ENCODE measurements around the gene UNC13C. TPM values are rescaled to one million over a fixed set of nuclear protein-coding genes. Genes with fewer than 3 reads are reported as not detected.

The UNC13C gene
- total RNA-seq, 4 donors from 2014 or later, result 0.17 to 0.44 TPM; not detected in 2

DNA sequence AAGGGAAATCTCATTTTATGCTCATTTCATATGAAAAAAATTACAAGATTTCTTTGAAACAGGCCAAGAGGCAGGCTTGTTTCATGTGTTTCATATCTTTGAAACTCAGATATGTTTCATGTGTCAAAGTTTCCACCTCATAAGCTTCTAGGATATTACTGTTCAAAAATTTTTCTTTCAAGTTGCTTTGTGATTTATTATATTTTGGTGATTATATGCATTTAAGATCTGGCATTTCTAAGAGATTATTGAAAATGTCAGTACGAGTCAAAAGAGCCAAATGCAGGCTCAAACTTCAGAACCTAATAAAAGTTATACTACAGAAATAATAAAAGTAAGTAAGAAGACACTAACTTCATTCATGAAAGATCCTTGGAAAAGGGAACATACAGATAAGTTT lies 590.1 kb downstream of the UNC13C start:
- TF ChIP-seq, protein P1, sequence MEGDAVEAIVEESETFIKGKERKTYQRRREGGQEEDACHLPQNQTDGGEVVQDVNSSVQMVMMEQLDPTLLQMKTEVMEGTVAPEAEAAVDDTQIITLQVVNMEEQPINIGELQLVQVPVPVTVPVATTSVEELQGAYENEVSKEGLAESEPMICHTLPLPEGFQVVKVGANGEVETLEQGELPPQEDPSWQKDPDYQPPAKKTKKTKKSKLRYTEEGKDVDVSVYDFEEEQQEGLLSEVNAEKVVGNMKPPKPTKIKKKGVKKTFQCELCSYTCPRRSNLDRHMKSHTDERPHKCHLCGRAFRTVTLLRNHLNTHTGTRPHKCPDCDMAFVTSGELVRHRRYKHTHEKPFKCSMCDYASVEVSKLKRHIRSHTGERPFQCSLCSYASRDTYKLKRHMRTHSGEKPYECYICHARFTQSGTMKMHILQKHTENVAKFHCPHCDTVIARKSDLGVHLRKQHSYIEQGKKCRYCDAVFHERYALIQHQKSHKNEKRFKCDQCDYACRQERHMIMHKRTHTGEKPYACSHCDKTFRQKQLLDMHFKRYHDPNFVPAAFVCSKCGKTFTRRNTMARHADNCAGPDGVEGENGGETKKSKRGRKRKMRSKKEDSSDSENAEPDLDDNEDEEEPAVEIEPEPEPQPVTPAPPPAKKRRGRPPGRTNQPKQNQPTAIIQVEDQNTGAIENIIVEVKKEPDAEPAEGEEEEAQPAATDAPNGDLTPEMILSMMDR (IDR thresholded peaks at IDR 0.05; ENCODE audit: low read depth), result no peak

GRCh38 chr15:54571576-54571975 lies 593.3 kb downstream of the UNC13C start:
- TF ChIP-seq, protein P1 (IDR thresholded peaks at IDR 0.05; ENCODE audit: low read depth), result no peak

- TF ChIP-seq, protein P1 (IDR thresholded peaks at IDR 0.05; ENCODE audit: low read depth), result no peak
Measured at GRCh38 chr15:54575586-54575985, 597.3 kb downstream of the UNC13C start.

GRCh38 chr15:54576298-54576935 lies 598.2 kb downstream of the UNC13C start:
- TF ChIP-seq, protein P1 (IDR thresholded peaks at IDR 0.05; ENCODE audit: low read depth), result no peak

- TF ChIP-seq, protein P1 (IDR thresholded peaks at IDR 0.05; ENCODE audit: low read depth), result no peak
Measured at GRCh38 chr15:54577476-54578250, 599.4 kb downstream of the UNC13C start.

DNA sequence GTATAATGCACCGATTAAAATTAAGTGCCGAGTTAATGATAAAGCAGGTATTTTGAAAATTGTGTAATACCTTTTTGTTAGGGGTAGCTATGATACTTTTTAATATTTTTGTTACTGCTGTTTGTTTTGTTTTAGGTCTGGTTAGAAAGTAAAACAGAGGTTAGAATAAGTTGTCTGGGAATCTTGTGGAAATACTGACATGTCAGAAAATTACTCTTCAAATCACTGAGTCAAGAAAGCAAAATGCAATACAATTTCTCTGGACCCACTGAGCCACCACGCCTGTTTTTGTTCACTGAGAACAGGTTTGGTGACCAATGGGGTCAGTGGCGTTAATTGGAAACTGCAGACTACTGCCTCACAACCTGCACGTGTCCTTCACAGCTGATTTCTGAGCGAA lies 601.6 kb downstream of the UNC13C start:
- TF ChIP-seq, protein P1 (IDR thresholded peaks at IDR 0.05; ENCODE audit: low read depth), result no peak

DNA sequence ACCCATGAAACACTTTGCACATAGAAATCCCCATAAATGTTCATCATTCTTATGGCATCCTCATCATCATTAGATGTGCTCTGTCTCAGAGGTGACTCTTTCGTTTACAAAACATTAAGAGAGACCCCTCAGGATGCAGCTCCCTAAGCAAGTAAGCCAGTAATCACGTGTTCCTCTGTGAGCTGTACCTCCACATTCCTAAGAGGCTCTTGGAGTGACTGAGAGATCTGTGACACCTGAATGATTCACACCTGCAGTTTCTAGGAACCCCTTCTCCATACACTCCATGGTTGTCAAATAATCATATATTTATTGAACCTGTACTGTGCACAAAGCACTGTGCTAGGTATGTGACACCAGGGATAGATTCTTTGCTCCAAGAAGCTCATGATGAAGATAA lies 602.4 kb downstream of the UNC13C start:
- TF ChIP-seq, protein P1 (IDR thresholded peaks at IDR 0.05; ENCODE audit: low read depth), result no peak
